ENCODE measurements around the gene FREM1. TPM values are rescaled to one million over a fixed set of nuclear protein-coding genes. Genes with fewer than 3 reads are reported as not detected.
A peak's percentile ranks its signal among the peaks of the same experiment; 100 is the strongest.

Gene FREM1
- total and polyA plus RNA-seq, 2 experiments from 2014 or later, result 0.78 to 3.1 TPM

DNA sequence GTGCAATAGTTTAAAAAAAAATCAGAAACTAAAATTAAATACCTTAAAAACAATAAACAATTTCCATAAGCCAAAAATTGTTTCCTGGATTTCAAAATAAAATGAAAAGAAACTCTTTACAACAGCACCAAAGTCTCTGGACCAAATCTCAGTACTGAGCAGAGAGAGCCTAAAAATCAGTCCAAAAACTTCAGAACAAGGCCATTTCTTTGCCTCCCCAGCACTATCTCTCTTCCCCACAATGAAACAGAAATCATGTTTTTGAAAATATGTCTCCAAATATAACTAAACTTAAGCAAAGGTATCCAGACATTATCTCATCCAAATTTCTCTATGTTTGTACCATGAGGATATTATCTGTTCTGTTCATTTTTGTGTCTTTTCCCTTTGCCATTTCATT lies 1.0 kb downstream of the FREM1 start:
- Histone ChIP-seq H3K4me3 (peak overlapping the region; percentile 49), H3K79me2 (replicated peaks; ENCODE audit: insufficient read depth) (no peaks in the 10 kb centered on the region), H3K27ac (ENCODE audit: low read depth) (peak overlapping the region; percentile 5; the same call in 1 of the 2 replicates), H3F3A (replicated peaks; ENCODE audit: low read depth) (peaks cover 4% of the 10 kb centered on the region; the same call in 1 of the 2 replicates), H3K4me1 (ENCODE audit: insufficient read depth) (peaks cover 49% of the 10 kb centered on the region), H2AFZ (no peak overlapping the region), H3K27me3 (ENCODE audit: insufficient read depth) (no peaks in the 10 kb centered on the region), H3K4me2 (peak overlapping the region; percentile 71), H3K9me2 (ENCODE audit: insufficient read depth) (no peaks in the 10 kb centered on the region), H4K20me1 (replicated peaks; ENCODE audit: insufficient read depth) (no peaks in the 10 kb centered on the region), H3K36me3 (ENCODE audit: insufficient read depth) (no peaks in the 10 kb centered on the region)
- Mint-ChIP-seq H3K27ac (no peak overlapping the region), H3K4me3 (no peak overlapping the region), H3K9me3 (no peaks in the 10 kb centered on the region), H3K36me3 (ENCODE audit: low read depth) (no peaks in the 10 kb centered on the region; the same call in 2 of the 3 replicates), H3K4me1 (peaks cover 27% of the 10 kb centered on the region), H3K27me3 (ENCODE audit: insufficient read depth, low read depth, poor library complexity) (peaks cover 3% of the 10 kb centered on the region)
- no peak for TF ChIP-seq EZH2phosphoT487 (IDR thresholded peaks at IDR 0.05; ENCODE audit: unreplicated experiment)
- no peak for TF ChIP-seq NANOG (IDR thresholded peaks at IDR 0.05; ENCODE audit: borderline replicate concordance)
- no peak for TF ChIP-seq ZNF331 (CRISPR knock-in tag; IDR thresholded peaks at IDR 0.05; ENCODE audit: low read depth)
- no peak for TF ChIP-seq POLR2AphosphoS5 (IDR thresholded peaks at IDR 0.05; ENCODE audit: low read depth)
- TF ChIP-seq JUNB (IDR thresholded peaks at IDR 0.05; ENCODE audit: unreplicated experiment), result no peak
- TF ChIP-seq STAT1 (IDR thresholded peaks at IDR 0.05; ENCODE audit: unreplicated experiment), result no peak
- no peak for TF ChIP-seq REST (IDR thresholded peaks at IDR 0.05; ENCODE audit: unreplicated experiment)
- TF ChIP-seq, protein P1, sequence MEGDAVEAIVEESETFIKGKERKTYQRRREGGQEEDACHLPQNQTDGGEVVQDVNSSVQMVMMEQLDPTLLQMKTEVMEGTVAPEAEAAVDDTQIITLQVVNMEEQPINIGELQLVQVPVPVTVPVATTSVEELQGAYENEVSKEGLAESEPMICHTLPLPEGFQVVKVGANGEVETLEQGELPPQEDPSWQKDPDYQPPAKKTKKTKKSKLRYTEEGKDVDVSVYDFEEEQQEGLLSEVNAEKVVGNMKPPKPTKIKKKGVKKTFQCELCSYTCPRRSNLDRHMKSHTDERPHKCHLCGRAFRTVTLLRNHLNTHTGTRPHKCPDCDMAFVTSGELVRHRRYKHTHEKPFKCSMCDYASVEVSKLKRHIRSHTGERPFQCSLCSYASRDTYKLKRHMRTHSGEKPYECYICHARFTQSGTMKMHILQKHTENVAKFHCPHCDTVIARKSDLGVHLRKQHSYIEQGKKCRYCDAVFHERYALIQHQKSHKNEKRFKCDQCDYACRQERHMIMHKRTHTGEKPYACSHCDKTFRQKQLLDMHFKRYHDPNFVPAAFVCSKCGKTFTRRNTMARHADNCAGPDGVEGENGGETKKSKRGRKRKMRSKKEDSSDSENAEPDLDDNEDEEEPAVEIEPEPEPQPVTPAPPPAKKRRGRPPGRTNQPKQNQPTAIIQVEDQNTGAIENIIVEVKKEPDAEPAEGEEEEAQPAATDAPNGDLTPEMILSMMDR (conservative IDR thresholded peaks at IDR 0.05; ENCODE audit: low read depth in 2 of 2), result no peak
- DNase-seq (ENCODE audit: low spot score), result no peak
- ATAC-seq, result no peak

DNA sequence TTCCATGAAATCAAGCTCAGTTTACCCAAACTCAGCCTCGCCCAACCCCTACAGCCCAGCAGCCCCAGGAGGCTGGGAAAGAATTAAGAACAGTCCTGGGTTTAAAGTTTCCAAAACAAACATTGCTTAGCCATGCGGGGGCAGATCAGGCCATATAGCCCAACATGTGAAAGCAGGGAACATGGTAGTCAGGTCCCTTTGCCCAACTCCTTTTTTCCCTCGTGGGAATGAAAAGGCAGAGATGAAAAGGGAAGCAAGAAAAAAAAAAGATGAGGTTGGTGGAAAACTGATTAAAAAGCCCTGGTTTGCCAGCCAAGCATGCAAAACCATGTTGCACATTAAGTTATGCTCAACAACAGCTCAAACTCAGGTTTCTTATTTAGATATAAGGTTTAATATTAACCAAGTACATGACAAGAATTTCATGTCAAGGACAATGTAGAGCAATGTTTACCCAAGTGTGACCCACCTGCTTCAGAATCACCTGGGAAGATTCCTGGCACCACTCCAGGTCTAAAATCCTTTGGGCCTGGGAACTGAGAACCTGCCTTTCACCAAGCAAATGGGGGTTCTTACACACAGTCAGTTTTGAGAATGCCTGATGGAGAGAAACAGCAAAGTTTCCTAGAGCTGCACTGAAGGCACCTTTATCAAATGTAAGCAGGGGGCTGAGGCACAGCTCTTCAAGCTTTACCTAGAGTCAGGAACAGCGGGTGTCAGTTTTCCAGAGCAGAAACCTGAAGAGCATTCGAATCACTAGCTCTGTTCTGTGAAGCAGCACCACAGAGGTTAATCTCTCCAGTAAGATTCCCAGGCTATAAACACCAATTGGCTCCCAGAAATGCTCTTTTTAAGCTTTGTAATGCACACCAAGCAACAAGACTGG lies 1.7 kb downstream of the FREM1 start:
- Histone ChIP-seq H3K27ac (ENCODE audit: low read depth) (peak overlapping the region; percentile 5; the same call in 1 of the 2 replicates), H3F3A (replicated peaks; ENCODE audit: low read depth) (peaks cover 4% of the 10 kb centered on the region; the same call in 1 of the 2 replicates), H2AFZ (peak overlapping the region; percentile 11; the same call in 1 of the 2 replicates), H3K4me1 (ENCODE audit: insufficient read depth) (peaks cover 49% of the 10 kb centered on the region), H4K20me1 (replicated peaks; ENCODE audit: insufficient read depth) (no peaks in the 10 kb centered on the region), H3K4me2 (peak overlapping the region; percentile 71), H3K79me2 (replicated peaks; ENCODE audit: insufficient read depth) (no peaks in the 10 kb centered on the region), H3K4me3 (peak overlapping the region; percentile 49; the same call in 1 of the 2 replicates), H3K36me3 (ENCODE audit: insufficient read depth) (no peaks in the 10 kb centered on the region), H3K27me3 (ENCODE audit: insufficient read depth) (no peaks in the 10 kb centered on the region), H3K9me2 (ENCODE audit: insufficient read depth) (no peaks in the 10 kb centered on the region)
- 0 out of 2 replicates have a peak overlapping the region, but pooled peaks have one; percentile 19 for H3K27ac Mint-ChIP-seq
- H3K36me3 Mint-ChIP-seq (ENCODE audit: low read depth), result no peaks in the 10 kb centered on the region; the same call in 2 of the 3 replicates
- DNase-seq (ENCODE audit: low spot score) (peak; percentile 44), ATAC-seq (peak; percentile 60)
- no peak overlapping the region; the same call in 2 of the 3 replicates for H3K4me3 Mint-ChIP-seq
- peaks cover 3% of the 10 kb centered on the region for H3K27me3 Mint-ChIP-seq (ENCODE audit: insufficient read depth, low read depth, poor library complexity)
- peaks cover 27% of the 10 kb centered on the region for H3K4me1 Mint-ChIP-seq
- no peaks in the 10 kb centered on the region for H3K9me3 Mint-ChIP-seq
- TF ChIP-seq EZH2phosphoT487 (IDR thresholded peaks at IDR 0.05; ENCODE audit: unreplicated experiment) (no peak), ETS1 (IDR thresholded peaks at IDR 0.05) (no peak), EZH2 (IDR thresholded peaks at IDR 0.05; ENCODE audit: low read depth, unreplicated experiment) (no peak)
